Uterus (tissue), 4 donors: Measurements from ENCODE around the gene SLC39A11. TPM values are rescaled to one million over a fixed set of nuclear protein-coding genes. Genes with fewer than 3 reads are reported as not detected.

Experiments used
- DNase-seq, 2 donors: peaks; one replicate each; pipeline ENCODE4 v3.0.0-alpha.2; 2019 to 2020
- H3K27ac ChIP-seq, 2 donors: fragments of 200-600 bp; sonication (generic); 1 replicate in 1 of 2; 2 replicates in 1 of 2; pipeline ENCODE4 v1.5.1; 2016 to 2018
- H3K27me3 ChIP-seq, 2 donors: fragments of 200-600 bp; sonication (generic); one replicate each; pipeline ENCODE4 v1.5.1; 2018 to 2019; ENCODE audit warnings: control low read depth in 1 of 2
- H3K36me3 ChIP-seq, 2 donors: fragments of 200-600 bp; sonication (generic); one replicate each; pipeline ENCODE4 v1.5.1; 2019; ENCODE audit warnings: control low read depth in 1 of 2
- H3K4me1 ChIP-seq, 2 donors: fragments of 200-600 bp; sonication (generic); one replicate each; pipeline ENCODE4 v1.5.1; 2018 to 2019; ENCODE audit warnings: control low read depth in 1 of 2
- H3K4me3 ChIP-seq, 2 donors: fragments of 200-600 bp; sonication (generic); 1 replicate in 1 of 2; 2 replicates in 1 of 2; pipeline ENCODE4 v1.5.1; 2018 to 2019; ENCODE audit warnings: mild to moderate bottlenecking in 1 of 2
- H3K9me3 ChIP-seq, 2 donors: fragments of 200-600 bp; sonication (generic); one replicate each; pipeline ENCODE4 v1.5.1; 2019; ENCODE audit warnings: control low read depth in 1 of 2
- CTCF ChIP-seq, 4 experiments: fragments of 200-600 bp in 2 of 4; fragments of 450-650 bp in 2 of 4; sonication (generic) in 2 of 4; IDR thresholded peaks; one replicate each; pipeline ENCODE4 v1.5.1; 2016 to 2019; ENCODE audit warnings: antibody characterized with exemption in 4 of 4, mild to moderate bottlenecking in 2 of 4, moderate library complexity in 1 of 4
- POLR2A ChIP-seq, 2 donors: fragments of 450-650 bp; IDR thresholded peaks; one replicate each; pipeline ENCODE4 v1.6.1; 2016; ENCODE audit warnings: antibody characterized with exemption in 2 of 2, mild to moderate bottlenecking in 1 of 2, moderate library complexity in 1 of 2
- intact Hi-C: fragments of 100-400 bp; cut with DNase I; formaldehyde crosslinking; loops from one replicate; pipeline ENCODE4 v1.15.1; 2023; ENCODE audit warnings: low total_unique reads
- total RNA-seq, 4 donors: library from RNA; depleted of rRNA in 3 of 4; stranded (reverse); fragments of >200 nt in 3 of 4; gene quantifications; one replicate each; pipeline versions ENCODE4 v1.1.0 to v1.2.4, GENCODE V29; 2014 to 2023
- donor health status: DM: yes; HTN: yes; CAD: no.

Gene SLC39A11
- total RNA-seq, 4 donors from 2014 or later = 5.4 to 56.2 (median 21.0) TPM

DNA sequence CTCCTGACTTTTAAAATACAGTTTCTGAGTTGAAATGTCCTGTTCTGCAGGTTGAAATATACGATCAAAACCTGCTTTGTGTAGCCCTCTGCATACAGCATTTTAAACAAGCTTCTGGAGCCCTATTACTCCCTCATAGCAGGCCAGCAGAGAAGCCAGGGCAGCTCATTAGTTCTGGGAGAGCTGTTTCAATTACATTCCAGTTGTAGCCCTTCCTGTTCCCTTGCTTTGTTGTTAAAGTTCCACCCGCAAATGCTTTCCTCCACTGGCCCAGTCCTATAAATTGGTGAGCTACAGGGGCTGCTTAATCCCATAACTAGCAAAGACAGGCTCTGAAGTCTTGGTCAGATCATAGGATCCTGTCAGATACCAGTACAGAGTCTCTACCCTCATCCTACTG lies 162.5 kb downstream of the SLC39A11 start:
- no peak overlapping the region for H3K4me3 ChIP-seq
- H3K36me3 ChIP-seq = no peaks in the 10 kb centered on the region
- H3K27ac ChIP-seq = no peak overlapping the region
- no peaks in the 10 kb centered on the region for H3K27me3 ChIP-seq
- no peak for TF ChIP-seq POLR2A (IDR thresholded peaks at IDR 0.05)
- no peak for TF ChIP-seq CTCF (IDR thresholded peaks at IDR 0.05)
- no peaks in the 10 kb centered on the region for H3K4me1 ChIP-seq
- no peaks in the 10 kb centered on the region for H3K9me3 ChIP-seq
- DNase-seq = no peak
- intact Hi-C loops = no loop called here

- no peak for TF ChIP-seq CTCF (IDR thresholded peaks at IDR 0.05)
- no peak for TF ChIP-seq POLR2A (IDR thresholded peaks at IDR 0.05)
- DNase-seq = no peak
- no peaks in the 10 kb centered on the region for H3K36me3 ChIP-seq
- no peak overlapping the region for H3K4me3 ChIP-seq
- H3K9me3 ChIP-seq = no peaks in the 10 kb centered on the region
- intact Hi-C loops = no loop called here
- H3K4me1 ChIP-seq = no peaks in the 10 kb centered on the region
- H3K27ac ChIP-seq = no peak overlapping the region
- no peaks in the 10 kb centered on the region for H3K27me3 ChIP-seq
Observed at GRCh38 chr17:72928454-72929136, 163.9 kb downstream of the SLC39A11 start.

- TF ChIP-seq CTCF (IDR thresholded peaks at IDR 0.05) (no peak), POLR2A (IDR thresholded peaks at IDR 0.05) (no peak)
- H3K4me3 ChIP-seq = no peak overlapping the region
- no peaks in the 10 kb centered on the region for H3K36me3 ChIP-seq
- H3K27me3 ChIP-seq = no peaks in the 10 kb centered on the region
- H3K27ac ChIP-seq = no peak overlapping the region
- intact Hi-C loops = no loop called here
- H3K9me3 ChIP-seq = no peaks in the 10 kb centered on the region
- H3K4me1 ChIP-seq = no peaks in the 10 kb centered on the region
- DNase-seq = no peak
Observed at GRCh38 chr17:72927760-72928159, 164.7 kb downstream of the SLC39A11 start.

DNA sequence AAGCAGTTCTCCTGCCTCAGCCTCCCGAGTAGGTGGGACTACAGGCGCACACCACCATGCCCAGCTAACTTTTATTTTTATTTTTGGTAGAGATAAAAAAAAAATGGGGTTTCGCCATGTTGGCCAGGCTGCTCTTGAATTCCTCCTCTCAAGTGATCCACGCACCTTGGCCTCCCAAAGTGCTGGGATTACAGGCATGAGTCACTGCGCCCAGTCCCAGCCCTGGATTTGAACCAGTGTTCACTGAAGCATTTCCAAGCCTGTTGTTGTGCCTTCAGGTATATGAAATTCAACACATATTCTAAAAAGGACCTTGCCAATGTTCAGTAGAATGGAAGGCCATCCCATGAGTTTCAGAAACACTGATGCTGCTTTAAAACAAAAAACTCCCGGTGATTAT lies 165.3 kb downstream of the SLC39A11 start:
- DNase-seq = no peak
- no peaks in the 10 kb centered on the region for H3K4me1 ChIP-seq
- intact Hi-C loops = no loop called here
- H3K27ac ChIP-seq = no peak overlapping the region
- H3K27me3 ChIP-seq = no peaks in the 10 kb centered on the region
- H3K4me3 ChIP-seq = no peak overlapping the region
- no peaks in the 10 kb centered on the region for H3K9me3 ChIP-seq
- TF ChIP-seq POLR2A (IDR thresholded peaks at IDR 0.05) (no peak), CTCF (IDR thresholded peaks at IDR 0.05) (no peak)
- H3K36me3 ChIP-seq = no peaks in the 10 kb centered on the region

GRCh38 chr17:72926171-72926570 lies 166.3 kb downstream of the SLC39A11 start:
- TF ChIP-seq CTCF (IDR thresholded peaks at IDR 0.05) (no peak), POLR2A (IDR thresholded peaks at IDR 0.05) (no peak)
- intact Hi-C loops = no loop called here
- H3K4me1 ChIP-seq = no peaks in the 10 kb centered on the region

More at GRCh38 chr17:72926171-72926570, 166.3 kb downstream of the SLC39A11 start:
- DNase-seq = no peak
- Histone ChIP-seq H3K4me3 (no peak overlapping the region), H3K27ac (no peak overlapping the region), H3K9me3 (no peaks in the 10 kb centered on the region), H3K36me3 (no peaks in the 10 kb centered on the region), H3K27me3 (no peaks in the 10 kb centered on the region)
